Osteoblast (primary cell): ENCODE measurements around the gene SMIM24. TPM values are rescaled to one million over a fixed set of nuclear protein-coding genes. Genes with fewer than 3 reads are reported as not detected.
"Not testable (repeated sequence)": the region's sequence is repeated elsewhere in the genome, so short reads cannot be mapped to it uniquely, and the experiment has no call there.

Experiments used
- DNase-seq: peaks from one replicate; pipeline ENCODE4 v3.0.0; 2011; ENCODE audit warnings: low spot score, mixed read lengths; ENCODE audit not compliant: insufficient read length; ENCODE audit errors: missing footprints
- H2AFZ ChIP-seq: 2 replicates; pipeline ENCODE4 v1.6.0; 2011; ENCODE audit warnings: mild to moderate bottlenecking, low read length
- H3K27ac ChIP-seq: 2 replicates; pipeline ENCODE4 v1.5.1; 2011; ENCODE audit warnings: mild to moderate bottlenecking, low read depth, low read length, moderate library complexity
- H3K27me3 ChIP-seq: 2 replicates; pipeline ENCODE4 v1.6.0; 2012; ENCODE audit warnings: mild to moderate bottlenecking, control low read depth, inconsistent platforms, low read length, moderate library complexity; ENCODE audit not compliant: insufficient read depth
- H3K36me3 ChIP-seq: 2 replicates; pipeline ENCODE4 v1.5.1; 2011; ENCODE audit warnings: mild to moderate bottlenecking, low read length, control low read depth, moderate library complexity; ENCODE audit not compliant: insufficient read depth
- H3K4me1 ChIP-seq: 2 replicates; pipeline ENCODE4 v1.5.1; 2011; ENCODE audit warnings: mild to moderate bottlenecking, low read length, control low read depth, moderate library complexity; ENCODE audit not compliant: insufficient read depth
- H3K4me2 ChIP-seq: 2 replicates; pipeline ENCODE4 v1.6.0; 2011; ENCODE audit warnings: mild to moderate bottlenecking, low read length; ENCODE audit not compliant: insufficient read depth
- H3K4me3 ChIP-seq: fragments of 200-600 bp; sonication (generic); 3 replicates; pipeline ENCODE4 v1.5.1; 2012; ENCODE audit warnings: mild to moderate bottlenecking, low read length, inconsistent platforms; ENCODE audit not compliant: insufficient read depth
- H3K79me2 ChIP-seq: 2 replicates; pipeline ENCODE4 v1.6.0; 2012; ENCODE audit warnings: mild to moderate bottlenecking, low read length, control low read depth, inconsistent platforms; ENCODE audit not compliant: insufficient read depth
- H3K9me3 ChIP-seq: 2 replicates; pipeline ENCODE4 v1.5.1; 2011; ENCODE audit warnings: low read depth, low read length, control low read depth
- H4K20me1 ChIP-seq: 2 replicates; pipeline ENCODE4 v1.6.0; 2012; ENCODE audit warnings: mild to moderate bottlenecking, low read length, control low read depth; ENCODE audit not compliant: insufficient read depth
- CTCF ChIP-seq: IDR thresholded peaks from 2 replicates; pipeline ENCODE4 v1.5.1; 2011; ENCODE audit warnings: mild to moderate bottlenecking, low read depth, low read length, moderate library complexity; ENCODE audit errors: extremely low read depth
- total RNA-seq: library from RNA; depleted of rRNA; stranded (reverse); fragments of >200 nt; gene quantifications from 2 replicates; pipeline ENCODE4 v1.2.3, GENCODE V29; 2012

SMIM24 gene
- not detected in 2 replicates for total RNA-seq

GRCh38 chr19:3480383-3481091, at the start of gene SMIM24:
TSS of gene SMIM24 (minus strand) at chr19:3480525. CDS start at chr19:3480463, 62 bp downstream.
- no peak within 1 kb of the TSS for H2AFZ ChIP-seq
- peak; percentile 85 for DNase-seq
- TF ChIP-seq CTCF, result no peak
- H3K36me3 ChIP-seq, result no peaks in the 10 kb centered on the region
- no peaks in the 10 kb centered on the region for H3K9me3 ChIP-seq
- H3K27me3 ChIP-seq, result peaks cover 41% of the 10 kb centered on the region
- no peak within 1 kb of the TSS for H3K27ac ChIP-seq
- no peak within 1 kb of the TSS for H3K4me2 ChIP-seq
- H3K4me3 ChIP-seq, result no peak within 1 kb of the TSS
- no peaks in the 10 kb centered on the region for H3K4me1 ChIP-seq
- H3K79me2 ChIP-seq, result no peaks in the 10 kb centered on the region
- no peaks in the 10 kb centered on the region for H4K20me1 ChIP-seq

- peaks cover 20% of the 10 kb centered on the region for H4K20me1 ChIP-seq
- not testable (repeated sequence) for H3K4me2 ChIP-seq, H2AFZ ChIP-seq, H3K27ac ChIP-seq, DNase-seq, H3K27me3 ChIP-seq, H3K4me3 ChIP-seq, H3K9me3 ChIP-seq, H3K4me1 ChIP-seq
- peaks cover 52% of the 10 kb centered on the region for H3K36me3 ChIP-seq
- H3K79me2 ChIP-seq, result peaks cover 14% of the 10 kb centered on the region
Measured at GRCh38 chr19:3529299-3529698, 49.0 kb upstream of the SMIM24 start.

- Histone ChIP-seq H3K4me2 (no peak overlapping the region), H3K27me3 (no peaks in the 10 kb centered on the region), H3K9me3 (no peaks in the 10 kb centered on the region), H4K20me1 (peaks cover 24% of the 10 kb centered on the region), H3K27ac (no peak overlapping the region), H3K4me1 (no peaks in the 10 kb centered on the region), H3K36me3 (peaks cover 54% of the 10 kb centered on the region), H3K4me3 (no peak overlapping the region), H3K79me2 (peaks cover 20% of the 10 kb centered on the region), H2AFZ (no peak overlapping the region)
- DNase-seq, result no peak
- no peak for TF ChIP-seq CTCF
Measured at GRCh38 chr19:3528539-3529211, 48.4 kb upstream of the SMIM24 start.

GRCh38 chr19:3528080-3528479, 47.8 kb upstream of the SMIM24 start:
- TF ChIP-seq CTCF, result no peak

More at GRCh38 chr19:3528080-3528479, 47.8 kb upstream of the SMIM24 start:
- peak; percentile 76 for DNase-seq
- H2AFZ ChIP-seq, result no peak overlapping the region
- no peaks in the 10 kb centered on the region for H3K4me1 ChIP-seq
- peaks cover 26% of the 10 kb centered on the region for H3K79me2 ChIP-seq
- no peak overlapping the region for H3K4me2 ChIP-seq
- no peaks in the 10 kb centered on the region for H3K9me3 ChIP-seq
- H3K4me3 ChIP-seq, result no peak overlapping the region
- H4K20me1 ChIP-seq, result peaks cover 29% of the 10 kb centered on the region
- peaks cover 52% of the 10 kb centered on the region for H3K36me3 ChIP-seq
- H3K27ac ChIP-seq, result no peak overlapping the region
- no peaks in the 10 kb centered on the region for H3K27me3 ChIP-seq
